ENCODE data around the gene RAVER2. TPM values are rescaled to one million over a fixed set of nuclear protein-coding genes. Genes with fewer than 3 reads are reported as not detected.

The RAVER2 gene
- polyA plus RNA-seq, 1 donor (not counting 4 experiments of a cell fraction or from before 2014, with no cell fraction given) = 9.1 TPM

DNA sequence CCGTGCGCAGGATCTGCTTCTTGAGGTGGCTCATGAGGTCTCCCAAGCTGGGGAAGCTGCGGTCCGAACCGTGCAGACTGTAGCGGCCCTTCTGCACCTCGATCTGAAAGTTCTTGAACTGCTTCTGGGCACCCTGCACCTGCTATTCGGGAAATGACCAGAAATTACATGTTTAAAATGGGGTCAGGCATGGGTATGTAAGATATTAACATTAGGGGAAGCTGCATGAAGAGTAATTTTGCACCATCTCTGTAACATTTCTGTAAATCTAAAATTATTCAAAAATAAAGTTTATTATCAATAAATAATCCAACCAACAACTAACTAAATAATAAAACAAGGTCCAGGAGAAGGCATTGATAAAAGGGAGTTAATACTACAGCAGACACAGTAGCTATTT is 110.7 kb downstream of the RAVER2 start:
- dilution Hi-C loops (cut with MboI; ENCODE audit: extremely low pct_ligation_motif_present, low sequenced_read_pairs) = no loop called here

DNA sequence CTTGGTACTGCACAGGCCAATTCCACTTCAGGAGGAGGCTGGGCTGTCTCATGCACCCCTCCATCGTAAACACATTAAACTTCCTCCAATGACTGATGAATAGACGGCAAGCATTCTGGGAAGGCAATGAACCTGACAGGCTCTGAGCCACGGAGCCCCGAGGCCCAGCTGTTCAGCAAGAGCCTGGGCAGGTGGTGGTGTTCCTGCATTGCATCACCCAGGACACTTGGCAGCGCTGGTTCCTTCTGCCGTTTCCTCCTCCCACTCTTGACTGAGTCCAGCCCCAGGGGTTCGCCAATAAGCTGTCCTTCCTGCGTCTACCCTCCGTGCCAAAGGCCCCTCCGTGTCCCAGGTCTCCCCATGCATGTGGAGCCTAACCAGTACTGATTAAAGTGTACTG is 111.7 kb downstream of the RAVER2 start:
- H4K20me1 ChIP-seq (ENCODE audit: control insufficient read depth, extremely low read depth, insufficient read depth, low read length) = no peaks in the 10 kb centered on the region
- H3K9me3 ChIP-seq (ENCODE audit: control insufficient read depth, low read depth, low read length) = no peaks in the 10 kb centered on the region
- H3K27me3 ChIP-seq (ENCODE audit: control insufficient read depth, extremely low read depth, insufficient read depth, low read length) = no peaks in the 10 kb centered on the region
- peaks cover 10 to 32% of the 10 kb centered on the region in 2 experiments for H3K36me3 ChIP-seq (ENCODE audit: control insufficient read depth in 2 of 2, extremely low read depth in 1 of 2, insufficient read depth in 2 of 2, low read length in 2 of 2)
- no peaks in the 10 kb centered on the region for H3K79me2 ChIP-seq (ENCODE audit: control insufficient read depth, insufficient read depth, low read length)
- TF ChIP-seq EZH2 (IDR thresholded peaks at IDR 0.05; ENCODE audit: low read length) = no peak
- TF ChIP-seq, protein P1, sequence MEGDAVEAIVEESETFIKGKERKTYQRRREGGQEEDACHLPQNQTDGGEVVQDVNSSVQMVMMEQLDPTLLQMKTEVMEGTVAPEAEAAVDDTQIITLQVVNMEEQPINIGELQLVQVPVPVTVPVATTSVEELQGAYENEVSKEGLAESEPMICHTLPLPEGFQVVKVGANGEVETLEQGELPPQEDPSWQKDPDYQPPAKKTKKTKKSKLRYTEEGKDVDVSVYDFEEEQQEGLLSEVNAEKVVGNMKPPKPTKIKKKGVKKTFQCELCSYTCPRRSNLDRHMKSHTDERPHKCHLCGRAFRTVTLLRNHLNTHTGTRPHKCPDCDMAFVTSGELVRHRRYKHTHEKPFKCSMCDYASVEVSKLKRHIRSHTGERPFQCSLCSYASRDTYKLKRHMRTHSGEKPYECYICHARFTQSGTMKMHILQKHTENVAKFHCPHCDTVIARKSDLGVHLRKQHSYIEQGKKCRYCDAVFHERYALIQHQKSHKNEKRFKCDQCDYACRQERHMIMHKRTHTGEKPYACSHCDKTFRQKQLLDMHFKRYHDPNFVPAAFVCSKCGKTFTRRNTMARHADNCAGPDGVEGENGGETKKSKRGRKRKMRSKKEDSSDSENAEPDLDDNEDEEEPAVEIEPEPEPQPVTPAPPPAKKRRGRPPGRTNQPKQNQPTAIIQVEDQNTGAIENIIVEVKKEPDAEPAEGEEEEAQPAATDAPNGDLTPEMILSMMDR (optimal IDR thresholded peaks at IDR 0.05 in 1 of 3, IDR thresholded peaks at IDR 0.05 in 1 of 3, conservative IDR thresholded peaks at IDR 0.05 in 1 of 3; ENCODE audit: extremely low read depth in 1 of 3, insufficient read depth in 2 of 3, low read length in 3 of 3) = no peak
- H3K4me2 ChIP-seq (ENCODE audit: control insufficient read depth, extremely low read depth, insufficient read depth, low read depth, low read length) = no peak overlapping the region
- H3K27ac ChIP-seq (ENCODE audit: control insufficient read depth, insufficient read depth, low read length) = no peak overlapping the region
- no peak overlapping the region for H3K9ac ChIP-seq (ENCODE audit: control insufficient read depth, extremely low read depth, insufficient read depth, low read length)
- H3K4me1 ChIP-seq (ENCODE audit: control insufficient read depth, extremely low read depth, insufficient read depth, low read length) = no peaks in the 10 kb centered on the region
- DNase-seq (ENCODE audit: low read depth, low spot score) (no peak), FAIRE-seq (no peak)
- H2AFZ ChIP-seq (ENCODE audit: control insufficient read depth, low read length) = no peak overlapping the region
- no peak overlapping the region for H3K4me3 ChIP-seq (ENCODE audit: control insufficient read depth in 2 of 3, extremely low read depth in 1 of 3, insufficient read depth in 2 of 3, low read depth in 1 of 3, low read length in 3 of 3)
- H3K9me1 ChIP-seq (ENCODE audit: control insufficient read depth, extremely low read depth, insufficient read depth, low read length) = no peaks in the 10 kb centered on the region
- dilution Hi-C loops (cut with MboI; ENCODE audit: extremely low pct_ligation_motif_present, low sequenced_read_pairs) = no loop called here

More for the DNA sequence above, 110.7 kb downstream of the RAVER2 start:
- Histone ChIP-seq H3K36me3 (ENCODE audit: control insufficient read depth in 2 of 2, extremely low read depth in 1 of 2, insufficient read depth in 2 of 2, low read length in 2 of 2) (peaks cover 10 to 32% of the 10 kb centered on the region in 2 experiments), H3K4me2 (ENCODE audit: control insufficient read depth, extremely low read depth, insufficient read depth, low read depth, low read length) (no peak overlapping the region), H3K9me3 (ENCODE audit: control insufficient read depth, low read depth, low read length) (no peaks in the 10 kb centered on the region), H3K4me1 (ENCODE audit: control insufficient read depth, extremely low read depth, insufficient read depth, low read length) (no peaks in the 10 kb centered on the region), H3K4me3 (ENCODE audit: control insufficient read depth in 2 of 3, extremely low read depth in 1 of 3, insufficient read depth in 2 of 3, low read depth in 1 of 3, low read length in 3 of 3) (no peak overlapping the region), H3K9me1 (ENCODE audit: control insufficient read depth, extremely low read depth, insufficient read depth, low read length) (no peaks in the 10 kb centered on the region), H3K27me3 (ENCODE audit: control insufficient read depth, extremely low read depth, insufficient read depth, low read length) (no peaks in the 10 kb centered on the region), H3K27ac (ENCODE audit: control insufficient read depth, insufficient read depth, low read length) (no peak overlapping the region), H3K9ac (ENCODE audit: control insufficient read depth, extremely low read depth, insufficient read depth, low read length) (no peak overlapping the region), H3K79me2 (ENCODE audit: control insufficient read depth, insufficient read depth, low read length) (no peaks in the 10 kb centered on the region), H4K20me1 (ENCODE audit: control insufficient read depth, extremely low read depth, insufficient read depth, low read length) (no peaks in the 10 kb centered on the region), H2AFZ (ENCODE audit: control insufficient read depth, low read length) (no peak overlapping the region)
- TF ChIP-seq, protein P1 (optimal IDR thresholded peaks at IDR 0.05 in 1 of 3, IDR thresholded peaks at IDR 0.05 in 1 of 3, conservative IDR thresholded peaks at IDR 0.05 in 1 of 3; ENCODE audit: extremely low read depth in 1 of 3, insufficient read depth in 2 of 3, low read length in 3 of 3) = no peak
- no peak for TF ChIP-seq EZH2 (IDR thresholded peaks at IDR 0.05; ENCODE audit: low read length)
- no peak for FAIRE-seq
- no peak for DNase-seq (ENCODE audit: low read depth, low spot score)

All from keratinocyte (primary cell).